ENCODE data around the gene HELB.

DNA sequence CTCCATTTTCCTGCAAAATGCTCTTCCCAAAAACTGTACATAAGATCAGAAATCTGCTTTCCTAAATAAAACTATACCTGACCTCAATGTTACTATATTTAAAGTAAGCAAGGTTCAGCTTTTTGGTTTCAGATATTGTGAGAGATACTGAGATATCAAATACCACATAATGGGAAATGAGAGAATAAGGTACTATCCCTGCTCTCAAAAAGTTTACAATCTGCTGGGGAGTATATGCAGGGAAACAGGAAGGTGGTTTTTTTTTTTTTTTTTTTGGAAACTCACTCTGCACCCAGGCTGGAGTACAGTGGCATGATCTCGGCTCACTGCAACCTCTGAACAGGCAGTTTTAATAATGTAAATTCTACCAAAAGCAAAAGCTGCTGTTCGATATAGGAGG is 49.0 kb downstream of the HELB start:
- TF ChIP-seq, protein P1, sequence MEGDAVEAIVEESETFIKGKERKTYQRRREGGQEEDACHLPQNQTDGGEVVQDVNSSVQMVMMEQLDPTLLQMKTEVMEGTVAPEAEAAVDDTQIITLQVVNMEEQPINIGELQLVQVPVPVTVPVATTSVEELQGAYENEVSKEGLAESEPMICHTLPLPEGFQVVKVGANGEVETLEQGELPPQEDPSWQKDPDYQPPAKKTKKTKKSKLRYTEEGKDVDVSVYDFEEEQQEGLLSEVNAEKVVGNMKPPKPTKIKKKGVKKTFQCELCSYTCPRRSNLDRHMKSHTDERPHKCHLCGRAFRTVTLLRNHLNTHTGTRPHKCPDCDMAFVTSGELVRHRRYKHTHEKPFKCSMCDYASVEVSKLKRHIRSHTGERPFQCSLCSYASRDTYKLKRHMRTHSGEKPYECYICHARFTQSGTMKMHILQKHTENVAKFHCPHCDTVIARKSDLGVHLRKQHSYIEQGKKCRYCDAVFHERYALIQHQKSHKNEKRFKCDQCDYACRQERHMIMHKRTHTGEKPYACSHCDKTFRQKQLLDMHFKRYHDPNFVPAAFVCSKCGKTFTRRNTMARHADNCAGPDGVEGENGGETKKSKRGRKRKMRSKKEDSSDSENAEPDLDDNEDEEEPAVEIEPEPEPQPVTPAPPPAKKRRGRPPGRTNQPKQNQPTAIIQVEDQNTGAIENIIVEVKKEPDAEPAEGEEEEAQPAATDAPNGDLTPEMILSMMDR (conservative IDR thresholded peaks at IDR 0.05; ENCODE audit: low read depth, low read length): no peak
- no peak for TF ChIP-seq EZH2 (IDR thresholded peaks at IDR 0.05; ENCODE audit: borderline replicate concordance, low read depth, low read length, poor library complexity, severe bottlenecking)

Measured in A673 (cell line).